ENCODE results near the gene LYPD6.
"Not testable (repeated sequence)": the region's sequence is repeated elsewhere in the genome, so short reads cannot be mapped to it uniquely, and the experiment has no call there.

The LYPD6 gene

GRCh38 chr2:149330127-149331022, at the start of gene LYPD6:
Gene LYPD6 (plus strand): TSS chr2:149330587. CDS start chr2:149437709, 107,122 bp downstream.
- peak; percentile 86 for DNase-seq

- no peak for DNase-seq
These were observed 48.9 kb upstream of the LYPD6 start for GRCh38 chr2:149281441-149281840.

DNA sequence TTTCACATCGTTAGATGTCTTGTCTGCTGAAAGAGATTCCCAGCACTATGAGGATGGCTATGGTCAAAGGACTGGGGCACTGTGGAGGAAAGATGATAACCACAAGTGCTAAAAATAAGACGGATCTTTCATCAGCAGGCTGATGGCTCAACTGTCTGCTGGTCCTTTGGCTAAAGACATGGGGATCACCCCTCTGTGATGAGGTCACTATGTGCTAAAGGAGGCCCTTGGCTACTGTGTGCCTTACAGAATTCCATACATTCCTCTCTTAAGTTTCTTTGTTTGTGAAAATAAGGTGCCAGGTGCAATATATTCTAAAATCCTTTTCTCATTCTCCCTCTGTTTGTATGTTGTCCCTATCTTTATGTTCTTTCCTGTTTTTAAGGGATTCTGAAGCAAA, 39.7 kb upstream of the LYPD6 start:
- DNase-seq: no peak

GRCh38 chr2:149291881-149292280, 38.5 kb upstream of the LYPD6 start:
- DNase-seq: no peak

DNA sequence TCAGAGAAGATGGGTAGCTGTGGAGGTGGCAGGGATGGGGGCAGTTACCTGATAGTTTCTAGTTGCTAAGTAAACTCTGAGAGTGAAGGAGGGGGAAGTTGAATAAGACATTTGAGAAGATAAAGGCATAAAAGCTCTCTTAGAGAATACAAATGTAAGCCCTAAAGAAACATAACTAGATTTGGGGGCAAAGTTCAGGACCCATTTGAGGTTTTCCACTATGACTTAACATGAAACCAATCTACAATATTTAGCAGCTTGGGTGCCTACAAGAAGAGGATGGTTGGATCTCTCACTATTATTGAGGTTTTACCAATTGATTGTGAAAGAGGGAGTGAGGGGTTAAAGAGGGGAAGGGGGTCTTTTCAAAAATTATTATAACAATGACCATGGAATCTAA, 34.4 kb upstream of the LYPD6 start:
- DNase-seq: no peak

- peak; percentile 95 for DNase-seq
These were observed 23.4 kb upstream of the LYPD6 start for GRCh38 chr2:149307014-149307413.

GRCh38 chr2:149310349-149310748, 20.0 kb upstream of the LYPD6 start:
- no peak for DNase-seq

GRCh38 chr2:149312039-149312438, 18.3 kb upstream of the LYPD6 start:
- DNase-seq: no peak

DNA sequence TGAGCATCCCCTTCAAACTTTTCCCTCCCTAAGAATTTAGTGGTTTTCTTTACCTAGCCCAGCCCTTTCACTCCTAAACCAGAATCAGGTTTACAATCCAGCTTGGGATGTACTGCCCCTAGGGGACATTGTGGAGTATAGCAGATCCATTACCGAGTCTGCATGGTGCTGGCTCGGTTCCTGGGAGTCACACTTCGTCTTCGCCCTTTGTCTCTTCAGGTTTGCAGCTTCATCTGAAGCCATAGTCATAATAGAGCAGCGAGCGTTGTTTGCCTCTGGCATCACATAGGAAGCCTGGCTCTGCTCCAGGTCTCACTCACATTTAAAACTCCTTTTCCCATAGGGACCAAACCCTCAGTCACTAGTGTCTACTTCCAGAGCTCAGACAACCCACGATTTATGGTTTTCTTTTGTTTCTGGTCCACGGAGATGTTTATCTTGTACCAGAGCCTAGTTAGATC, 16.8 kb upstream of the LYPD6 start:
- peak; percentile 88 for DNase-seq

DNA sequence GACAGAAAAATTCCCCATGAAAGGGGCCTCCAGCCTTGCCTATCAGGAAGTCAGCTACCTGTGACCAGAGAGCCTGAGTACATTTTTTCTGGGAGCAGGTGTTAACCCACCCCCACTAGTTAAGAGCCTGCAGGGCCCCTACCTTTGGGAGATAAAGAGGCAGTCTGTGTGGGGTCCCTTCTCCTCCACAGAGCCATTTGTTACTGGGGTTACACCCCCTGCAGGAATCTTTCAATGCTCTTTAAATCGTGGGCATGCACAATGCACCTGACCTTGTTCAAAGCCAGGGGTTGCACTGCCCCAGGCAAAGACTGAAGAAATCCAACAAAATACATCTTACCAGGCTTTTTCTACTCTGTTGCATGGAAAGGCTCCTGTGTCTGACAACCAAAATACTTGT, 15.7 kb upstream of the LYPD6 start:
- peak; percentile 77 for DNase-seq

- DNase-seq: no peak
These were observed 14.9 kb upstream of the LYPD6 start for GRCh38 chr2:149315461-149315860.

DNA sequence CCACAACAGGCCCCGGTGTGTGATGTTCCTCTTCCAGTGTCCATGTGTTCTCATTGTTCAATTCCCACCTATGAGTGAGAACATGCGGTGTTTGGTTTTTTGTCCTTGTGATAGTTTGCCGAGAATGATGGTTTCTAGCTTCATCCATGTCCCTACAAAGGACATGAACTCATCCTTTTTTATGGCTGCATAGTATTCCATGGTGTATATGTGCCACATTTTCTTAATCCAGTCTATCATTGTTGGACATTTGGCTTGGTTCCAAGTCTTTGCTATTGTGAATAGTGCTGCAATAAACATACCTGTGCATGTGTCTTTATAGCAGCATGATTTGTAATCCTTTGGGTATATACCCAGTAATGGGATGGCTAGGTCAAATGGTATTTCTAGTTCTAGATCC, 11.8 kb upstream of the LYPD6 start:
- DNase-seq: not testable (repeated sequence)

GRCh38 chr2:149320362-149320761, 10.0 kb upstream of the LYPD6 start:
- no peak for DNase-seq

GRCh38 chr2:149329068-149329467, 1.3 kb upstream of the LYPD6 start:
- DNase-seq: no peak

- DNase-seq: peak; percentile 88
These were observed 779 bp upstream of the LYPD6 start for GRCh38 chr2:149329489-149330126.

DNA sequence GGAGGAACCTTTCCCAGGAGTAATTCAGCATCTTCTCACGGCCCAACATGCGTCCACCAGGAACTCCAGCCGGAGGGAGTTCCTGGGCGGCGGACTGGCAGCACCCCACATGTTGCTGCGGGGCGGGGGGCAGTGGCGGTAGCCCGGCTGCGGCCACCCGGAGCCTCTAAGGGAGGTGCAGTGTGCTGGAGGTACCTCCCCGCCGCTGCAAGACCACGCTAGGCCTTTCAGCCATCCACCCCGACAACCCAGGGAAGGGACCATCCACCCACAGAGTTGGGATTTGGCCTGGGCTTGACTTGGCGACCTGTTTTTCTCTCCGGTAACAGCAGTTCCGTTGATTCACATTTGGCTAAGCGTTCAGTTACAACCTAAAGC, 625 bp downstream of the LYPD6 start:
- peak; percentile 60 for DNase-seq

DNA sequence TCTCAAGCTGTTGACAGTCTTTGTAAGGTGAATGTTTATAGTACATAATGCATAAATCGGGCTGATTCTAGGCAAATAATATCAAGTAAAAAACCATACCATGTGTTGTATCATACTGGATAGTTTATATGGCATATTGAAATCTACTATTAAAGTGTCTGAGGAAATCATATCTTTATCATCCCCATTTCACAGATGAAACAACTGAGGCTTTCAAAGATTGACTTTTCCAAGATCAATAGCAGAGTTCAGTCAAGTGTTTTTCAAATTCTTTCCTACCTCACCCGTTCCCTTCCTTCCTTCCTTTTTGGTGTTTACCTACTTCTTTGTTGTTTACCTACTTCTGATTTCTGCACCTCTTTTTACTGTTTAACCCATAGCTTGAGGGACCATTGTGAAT, 2.0 kb downstream of the LYPD6 start:
- no peak for DNase-seq

GRCh38 chr2:149333636-149334035, 3.2 kb downstream of the LYPD6 start:
- DNase-seq: no peak

GRCh38 chr2:149334156-149334555, 3.8 kb downstream of the LYPD6 start:
- DNase-seq: no peak

DNA sequence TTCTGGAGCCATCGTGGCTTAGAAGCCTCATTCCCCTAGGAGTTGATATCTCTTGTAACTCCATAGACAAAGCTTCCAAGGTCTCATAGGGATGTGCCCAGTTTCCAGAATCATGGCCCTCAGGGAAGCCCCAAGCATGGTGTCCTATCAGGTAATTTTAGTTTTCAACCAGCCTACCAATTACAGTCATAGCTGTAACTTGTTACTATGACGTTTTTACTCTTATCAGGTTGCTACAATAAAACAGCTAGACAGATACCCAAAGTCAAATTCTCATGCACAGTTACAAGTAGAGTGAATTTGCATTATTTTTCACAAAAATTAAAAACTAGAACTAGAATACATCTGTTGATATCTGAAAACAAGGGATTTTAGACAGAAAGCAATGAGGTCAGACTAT, 8.9 kb downstream of the LYPD6 start:
- no peak for DNase-seq

GRCh38 chr2:149342509-149342908, 12.1 kb downstream of the LYPD6 start:
- no peak for DNase-seq

DNA sequence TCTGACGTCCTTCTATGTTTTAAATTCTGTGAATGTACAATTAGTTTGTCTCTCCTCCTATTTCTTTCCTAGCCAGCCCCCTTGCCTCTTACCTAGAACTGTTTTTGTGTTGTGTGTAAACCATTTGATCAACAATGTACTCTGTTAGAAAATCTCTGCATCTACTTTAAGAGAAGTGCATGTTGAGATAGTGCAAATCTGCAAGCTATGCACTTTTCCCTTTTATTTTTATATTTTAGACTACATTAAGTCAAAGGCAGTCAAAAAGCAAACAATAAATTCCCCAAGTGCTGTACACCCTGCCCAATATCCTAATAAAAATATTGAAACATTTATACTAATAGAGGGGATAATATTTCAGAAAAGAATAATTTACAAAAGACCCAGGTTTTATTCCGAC, 13.7 kb downstream of the LYPD6 start:
- DNase-seq: no peak

DNA sequence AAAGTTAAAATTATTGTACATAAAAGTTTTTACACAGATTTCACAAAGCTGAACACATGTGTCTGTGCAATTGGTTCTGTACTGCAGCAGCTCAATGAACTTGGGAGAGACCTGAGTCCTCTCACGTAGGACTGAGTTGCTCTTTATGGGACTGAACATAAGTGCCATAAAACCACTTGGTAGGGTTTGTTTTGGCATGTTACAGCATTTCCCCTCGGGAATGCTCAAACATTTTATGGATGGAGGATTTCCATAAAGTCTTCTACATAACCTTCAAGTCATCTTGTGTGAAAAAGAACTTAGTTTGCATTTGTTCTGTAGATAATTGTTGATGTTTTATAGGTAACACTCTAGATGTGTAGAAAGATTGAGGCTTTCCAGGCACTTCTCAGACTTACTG, 15.9 kb downstream of the LYPD6 start:
- DNase-seq: no peak

DNA sequence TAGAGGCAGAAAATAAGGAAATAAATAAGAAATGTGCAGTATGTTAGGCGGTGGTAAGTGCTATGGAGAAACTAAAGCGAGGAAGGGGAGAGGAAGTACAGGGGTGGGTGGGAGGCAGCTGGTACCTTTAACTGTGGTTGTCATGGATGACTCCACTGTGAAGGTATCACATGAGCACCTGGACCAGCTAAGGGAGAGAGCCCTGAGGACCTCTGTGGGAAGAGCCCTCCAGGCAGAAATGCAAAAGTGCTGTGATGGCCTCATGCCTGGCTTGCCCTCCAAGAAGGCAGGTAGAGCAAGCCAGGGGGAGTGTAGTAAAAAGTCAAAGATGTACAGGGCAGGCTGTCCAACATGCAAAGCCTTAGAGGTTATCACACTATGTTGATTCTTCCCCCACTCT, 17.9 kb downstream of the LYPD6 start:
- peak; percentile 53 for DNase-seq
